Aorta (tissue), 5 donors: ENCODE measurements around the gene SMURF2. TPM values are rescaled to one million over a fixed set of nuclear protein-coding genes. Genes with fewer than 3 reads are reported as not detected.
"Not testable (repeated sequence)": the region's sequence is repeated elsewhere in the genome, so short reads cannot be mapped to it uniquely, and the experiment has no call there.

ENCODE experiments used
- ATAC-seq: fragments of 200-7000 bp; cut with Tn5 transposase; one replicate; pipeline ENCODE4 v1.9.1; 2022; ENCODE audit warnings: moderate library complexity; ENCODE audit not compliant: low FRiP score
- DNase-seq, 2 donors: peaks; one replicate each; pipeline ENCODE4 v3.0.0-alpha.2; 2020
- H3K27ac ChIP-seq, 2 donors: one replicate each; pipeline ENCODE4 v1.5.1; 2013; ENCODE audit warnings: low read length in 2 of 2, mild to moderate bottlenecking in 2 of 2, moderate library complexity in 2 of 2, control low read depth in 1 of 2, inconsistent platforms in 1 of 2, low read depth in 1 of 2
- H3K27me3 ChIP-seq, 2 donors: one replicate each; pipeline ENCODE4 v1.6.1; 2013; ENCODE audit warnings: control low read depth in 1 of 2, low read length in 1 of 2, mild to moderate bottlenecking in 1 of 2, moderate library complexity in 1 of 2; ENCODE audit not compliant: insufficient read depth in 2 of 2, control insufficient read depth in 1 of 2
- H3K36me3 ChIP-seq, 2 donors: one replicate each; pipeline ENCODE4 v1.6.1; 2013; ENCODE audit warnings: control low read depth in 1 of 2, low read length in 1 of 2, mild to moderate bottlenecking in 1 of 2; ENCODE audit not compliant: insufficient read depth in 2 of 2, control insufficient read depth in 1 of 2
- H3K4me1 ChIP-seq, 2 donors: one replicate each; pipeline ENCODE4 v1.6.1; 2013; ENCODE audit warnings: low read length in 2 of 2, control low read depth in 1 of 2, mild to moderate bottlenecking in 1 of 2, moderate library complexity in 1 of 2; ENCODE audit not compliant: insufficient read depth in 2 of 2, control insufficient read depth in 1 of 2
- H3K4me3 ChIP-seq, 2 donors: one replicate each; pipeline ENCODE4 v1.5.1; 2013; ENCODE audit warnings: low read length in 2 of 2, control low read depth in 1 of 2, mild to moderate bottlenecking in 1 of 2
- H3K9me3 ChIP-seq: one replicate; pipeline ENCODE4 v1.6.1; 2013; ENCODE audit warnings: mild to moderate bottlenecking, low read length; ENCODE audit not compliant: control insufficient read depth
- WGBS, 2 donors: extraction: QIAGEN DNeasy Blood & Tissue Kit; methylation state at CpG; one replicate each; pipeline ENCODE4 v1.1.7; 2013; 5-methylcytosine and 5-hydroxymethylcytosine counted together
- intact Hi-C, 2 donors: fragments of 100-400 bp; cut with DNase I; formaldehyde crosslinking; loops; one replicate each; pipeline versions ENCODE4 v1.14.2 to v1.15.0; 2022
- polyA plus RNA-seq, 2 donors: library from polyadenylated mRNA; stranded (reverse); fragments of 200-250 nt; gene quantifications; one replicate each; pipeline ENCODE4 v1.2.3, GENCODE V29; 2013
- total RNA-seq, 2 donors: library from RNA; stranded (reverse); fragmentation: NEBNext Ultra II Directional; extraction: Animal tissue kit (Norgen Biotek cat#: 25700); gene quantifications; one replicate each; pipeline ENCODE4 v1.2.1, GENCODE V29; 2021
- donor health status: healthy with polysubstance abuse.
- donor health status: Bipolar disorder and iron deficiency.
- donor health status: DM: no; HTN: no; CAD: no.
- donor health status: DM: no; HTN: no; CAD: no.
- donor health status: DM: yes; HTN: yes; CAD: no.

The SMURF2 gene
- total and polyA plus RNA-seq, 4 donors: 11.3 to 62.1 (median 24.4) TPM

DNA sequence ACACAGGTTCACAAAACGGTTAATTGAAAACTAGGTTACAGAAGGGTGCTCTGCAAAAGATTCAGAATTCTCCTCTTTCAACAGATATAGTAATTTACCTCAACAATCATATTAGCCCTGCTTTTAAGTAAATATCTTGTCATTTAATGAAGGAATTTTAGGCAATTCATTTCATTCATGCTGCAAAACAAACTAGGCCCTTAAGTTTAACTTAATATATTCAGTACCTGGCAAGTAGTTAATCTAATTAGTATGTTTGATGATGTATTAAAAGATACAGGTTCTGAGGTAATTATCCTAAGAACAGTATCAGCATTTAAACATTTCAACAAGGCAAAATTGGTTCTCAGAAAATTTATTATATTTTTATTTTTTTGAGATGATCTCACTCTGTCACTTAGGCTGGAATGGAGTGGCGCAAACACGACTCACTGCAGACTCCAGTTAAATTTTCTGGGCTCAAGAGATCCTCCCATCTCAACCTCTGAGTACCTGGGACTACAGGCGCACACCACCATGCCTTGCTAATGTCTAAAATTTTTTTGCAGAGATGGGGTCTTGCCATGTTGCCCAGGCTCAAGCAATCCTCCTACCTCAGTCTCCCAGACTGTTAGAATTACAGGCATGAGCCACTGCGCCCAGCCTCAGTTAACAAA lies 44.9 kb downstream of the SMURF2 start:
- Histone ChIP-seq H3K4me1 (peaks cover 2 to 5% of the 10 kb centered on the region in 2 donors), H3K9me3 (no peaks in the 10 kb centered on the region), H3K27ac (no peak overlapping the region), H3K36me3 (no peaks in the 10 kb centered on the region), H3K4me3 (no peak overlapping the region), H3K27me3 (no peaks in the 10 kb centered on the region)
- DNase-seq (no peak), ATAC-seq (no peak)
- intact Hi-C loops: no loop called here
- WGBS, 2 donors: 91 to 94% methylated on average over 5 of the region's 5 CpGs

DNA sequence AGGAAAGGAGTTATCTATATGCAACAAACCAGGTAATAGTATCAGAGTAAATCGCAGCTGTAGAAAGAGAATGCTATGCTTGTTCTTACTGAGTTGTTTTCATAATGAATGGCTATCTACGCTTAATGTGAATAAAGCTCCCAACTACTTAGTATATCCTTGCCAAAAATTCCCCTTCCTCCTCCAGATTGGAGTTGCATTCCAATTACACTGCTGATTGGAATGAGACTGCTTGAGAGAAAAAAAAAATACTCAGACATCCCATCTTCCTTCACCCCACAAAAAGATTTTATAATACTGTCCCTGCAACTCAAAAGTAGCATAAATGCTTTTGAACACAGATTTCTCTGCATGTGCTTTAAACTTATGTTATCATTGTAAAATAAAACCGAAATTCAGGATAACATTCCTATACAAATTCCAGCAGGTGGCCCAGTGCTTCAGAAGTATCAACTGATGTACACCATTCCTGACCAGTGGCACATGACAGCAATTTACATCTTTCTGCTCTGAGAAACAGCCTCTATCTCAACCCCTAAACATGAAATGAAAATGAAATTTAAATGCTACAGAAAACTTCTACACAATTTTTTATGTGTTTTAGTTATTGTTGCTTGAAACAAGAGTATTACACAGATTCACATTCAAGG lies 47.0 kb downstream of the SMURF2 start:
- no peak overlapping the region for H3K4me3 ChIP-seq
- no peak overlapping the region for H3K27ac ChIP-seq
- H3K4me1 ChIP-seq: peaks cover 2 to 5% of the 10 kb centered on the region in 2 donors
- H3K36me3 ChIP-seq: no peaks in the 10 kb centered on the region
- DNase-seq (no peak), ATAC-seq (no peak)
- H3K9me3 ChIP-seq: no peaks in the 10 kb centered on the region
- WGBS, 2 donors: 3 to 11% methylated on average over 3 of the region's 3 CpGs
- intact Hi-C loops: no loop called here
- no peaks in the 10 kb centered on the region for H3K27me3 ChIP-seq

DNA sequence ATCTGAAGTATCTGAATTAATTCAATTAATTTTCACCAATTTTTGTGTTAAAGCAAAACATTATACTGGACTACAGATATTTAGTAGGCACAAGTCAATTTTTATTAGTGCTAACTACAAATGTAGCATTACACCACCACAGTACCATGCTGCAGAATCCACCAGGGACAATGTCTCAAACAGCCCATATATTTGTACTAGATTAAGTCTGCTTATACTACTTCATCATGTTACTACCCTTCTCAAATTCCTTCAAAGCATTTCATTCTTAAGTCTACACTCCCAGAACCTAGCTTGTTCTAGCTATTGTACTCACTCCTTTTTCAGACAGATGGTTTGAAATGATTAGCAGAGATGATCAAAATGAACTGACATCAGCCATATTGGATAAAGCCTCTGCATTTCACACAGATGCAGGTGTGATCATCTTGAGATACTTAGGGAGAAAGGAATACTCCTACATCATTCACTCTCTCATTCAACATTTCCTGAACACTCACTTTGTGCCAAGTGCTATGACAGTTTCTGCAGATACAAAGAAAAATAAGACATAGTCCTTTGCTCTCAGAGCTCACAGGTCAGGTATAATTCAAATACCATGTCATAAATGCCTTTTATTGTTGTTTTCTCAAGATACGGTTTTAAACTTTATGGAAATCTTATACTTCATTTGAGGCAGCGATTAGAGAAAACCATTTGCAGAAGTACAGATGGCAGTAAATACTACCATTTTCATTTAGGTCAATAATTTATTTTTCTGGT lies 47.7 kb downstream of the SMURF2 start:
- intact Hi-C loops: no loop called here
- WGBS, 2 donors: 24 to 31% methylated on average over 2 of the region's 2 CpGs
- DNase-seq (no peak), ATAC-seq (no peak)
- H3K9me3 ChIP-seq: no peaks in the 10 kb centered on the region
- H3K27me3 ChIP-seq: no peaks in the 10 kb centered on the region
- H3K4me3 ChIP-seq: no peak overlapping the region
- no peaks in the 10 kb centered on the region for H3K36me3 ChIP-seq
- H3K4me1 ChIP-seq: peaks cover 2 to 5% of the 10 kb centered on the region in 2 donors
- H3K27ac ChIP-seq: no peak overlapping the region

DNA sequence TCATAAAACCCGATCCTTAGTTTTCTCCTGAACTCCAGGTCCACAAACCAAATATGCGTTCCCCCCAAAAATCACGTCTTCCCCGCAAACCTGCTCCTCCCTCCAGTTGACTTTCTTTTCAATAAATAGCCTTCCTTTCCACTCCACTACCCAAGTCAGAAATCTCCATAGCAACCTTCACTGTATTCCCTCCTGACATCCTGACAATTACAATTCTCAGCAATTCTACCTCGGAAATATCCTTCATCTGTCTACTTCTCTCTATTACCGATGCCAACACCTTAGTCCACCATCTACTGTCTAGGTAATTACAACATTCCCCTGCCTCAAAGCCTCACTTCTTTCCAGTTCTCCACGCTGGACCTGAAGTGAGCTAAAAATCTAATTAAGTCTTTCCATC lies 50.7 kb downstream of the SMURF2 start:
- intact Hi-C loops: no loop called here
- peaks cover 2 to 5% of the 10 kb centered on the region in 2 donors for H3K4me1 ChIP-seq
- ATAC-seq (no peak), DNase-seq (no peak)
- no peaks in the 10 kb centered on the region for H3K9me3 ChIP-seq
- WGBS, 2 donors: 80 to 84% methylated on average over 7 of the region's 7 CpGs
- no peak overlapping the region for H3K4me3 ChIP-seq
- H3K27ac ChIP-seq: no peak overlapping the region
- H3K27me3 ChIP-seq: no peaks in the 10 kb centered on the region
- H3K36me3 ChIP-seq: no peaks in the 10 kb centered on the region

DNA sequence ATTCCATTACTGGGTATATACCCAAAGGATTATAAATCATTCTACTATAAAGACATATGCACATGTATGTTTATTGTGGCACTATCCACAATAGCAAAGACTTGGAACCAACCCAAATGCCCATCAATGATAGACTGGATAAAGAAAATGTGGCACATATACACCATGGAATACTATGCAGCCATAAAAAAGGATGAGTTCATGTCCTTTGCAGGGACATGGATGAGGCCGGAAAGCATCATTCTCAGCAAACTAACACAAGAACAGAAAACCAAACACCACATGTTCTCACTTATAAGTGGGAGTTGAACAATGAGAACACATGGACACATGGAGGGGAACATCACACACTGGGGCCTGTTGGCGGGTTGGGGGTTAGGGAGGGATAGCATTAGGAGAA lies 51.9 kb downstream of the SMURF2 start:
- DNase-seq, H3K27me3 ChIP-seq, H3K4me1 ChIP-seq, H3K27ac ChIP-seq, intact Hi-C loops, H3K9me3 ChIP-seq, H3K4me3 ChIP-seq, H3K36me3 ChIP-seq, ATAC-seq: not testable (repeated sequence)
- WGBS, 2 donors: 96 to 97% methylated on average over 2 of the region's 2 CpGs

DNA sequence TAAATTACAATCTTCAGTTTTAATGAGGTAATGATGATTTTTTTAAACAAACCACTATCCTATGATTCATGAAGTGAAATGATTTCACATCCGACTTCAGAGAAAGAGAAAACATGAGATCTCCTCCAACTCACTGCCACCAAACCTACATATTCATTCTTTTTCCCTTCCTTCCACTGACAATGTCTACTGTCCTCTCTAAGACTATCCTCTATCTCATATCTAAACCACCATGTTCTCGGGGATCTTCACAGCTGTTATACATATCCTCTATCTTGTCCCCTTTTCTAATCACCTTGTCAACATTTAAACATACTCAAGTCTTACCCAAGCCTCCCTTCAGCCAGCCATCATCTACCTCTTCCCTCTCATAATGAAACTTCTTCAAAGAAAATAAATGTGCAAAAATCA lies 53.5 kb downstream of the SMURF2 start:
- Histone ChIP-seq H3K4me1 (no peaks in the 10 kb centered on the region), H3K27ac (no peak overlapping the region), H3K27me3 (no peaks in the 10 kb centered on the region), H3K36me3 (no peaks in the 10 kb centered on the region), H3K4me3 (no peak overlapping the region), H3K9me3 (no peaks in the 10 kb centered on the region)
- no peak for ATAC-seq
- 65% methylated on average over 2 of the region's 2 CpGs for WGBS, 2 donors
- intact Hi-C loops: no loop called here
- DNase-seq: no peak

DNA sequence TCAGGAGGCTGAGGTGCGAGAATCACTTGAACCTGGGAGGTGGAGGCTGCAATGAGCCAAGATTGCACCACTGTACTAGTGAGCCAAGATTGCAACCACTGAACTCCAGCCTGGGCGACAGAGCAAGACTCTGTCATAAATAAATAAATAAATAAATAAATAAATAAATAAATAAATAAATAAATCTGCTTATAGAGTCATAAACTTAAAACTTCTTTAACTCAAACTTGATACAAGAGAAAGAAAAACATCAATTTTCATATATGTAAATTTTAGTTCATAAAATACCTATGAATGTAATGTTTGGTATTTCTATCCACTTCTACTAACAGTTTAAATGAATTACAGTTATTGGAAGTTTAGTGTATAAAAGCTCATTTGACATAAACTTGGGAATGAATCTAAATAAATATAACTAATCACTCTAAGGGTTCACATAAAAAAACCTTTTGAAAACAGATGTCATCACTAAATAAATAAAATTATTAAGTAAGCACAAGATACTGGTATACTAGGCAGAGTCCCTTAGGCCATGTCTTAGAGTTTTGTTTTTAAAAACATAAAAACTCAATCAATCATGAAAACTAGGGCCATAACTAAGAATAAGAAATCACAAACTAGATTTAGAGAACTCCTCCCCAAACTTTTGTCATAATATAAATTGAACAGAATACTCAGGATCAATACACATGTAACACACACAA lies 54.1 kb downstream of the SMURF2 start:
- Histone ChIP-seq H3K4me1 (no peaks in the 10 kb centered on the region), H3K27me3 (no peaks in the 10 kb centered on the region), H3K4me3 (no peak overlapping the region), H3K9me3 (no peaks in the 10 kb centered on the region), H3K36me3 (no peaks in the 10 kb centered on the region), H3K27ac (no peak overlapping the region)
- 82 to 87% methylated on average over 2 of the region's 2 CpGs for WGBS, 2 donors
- intact Hi-C loops: no loop called here
- ATAC-seq (no peak), DNase-seq (no peak)

DNA sequence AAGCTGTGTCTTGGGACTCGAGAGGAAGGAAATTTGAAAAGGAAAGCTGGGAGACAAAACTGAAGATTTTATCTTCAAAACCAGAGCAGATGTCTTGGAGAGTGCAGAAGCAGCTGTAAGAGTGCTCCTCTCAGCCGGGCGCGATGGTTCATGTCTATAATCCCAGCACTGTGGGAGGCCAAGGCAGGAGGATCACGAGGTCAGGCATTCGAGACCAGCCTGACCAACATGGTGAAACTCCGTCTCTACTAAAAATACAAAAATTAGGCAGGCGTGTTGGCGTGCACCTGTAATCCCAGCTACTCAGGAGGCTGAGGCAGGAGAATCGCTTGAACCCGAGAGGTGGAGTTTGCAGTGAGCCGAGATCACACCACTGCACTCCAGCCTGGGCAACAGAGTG lies 57.6 kb downstream of the SMURF2 start:
- H3K4me3 ChIP-seq, DNase-seq, ATAC-seq, H3K27ac ChIP-seq, H3K4me1 ChIP-seq, H3K27me3 ChIP-seq, intact Hi-C loops, H3K9me3 ChIP-seq, H3K36me3 ChIP-seq: not testable (repeated sequence)
- WGBS, 2 donors: 89 to 94% methylated on average over 12 of the region's 12 CpGs
